MCF 10A (cell line): ENCODE results near the gene LDLRAP1. TPM values are rescaled to one million over a fixed set of nuclear protein-coding genes. Genes with fewer than 3 reads are reported as not detected.

Source experiments
- BruUV-seq: library from RNA; stranded (reverse); fragments of 400-500 nt; replicated peaks from 2 replicates; lab custom pipeline; 2021; lab: Mats Ljungman, UMichigan
- CTCF ChIA-PET: fragments of 300-600 bp; sonication (Branson Sonifier 250); formaldehyde crosslinking; extraction: SDS; loops from one replicate; lab custom pipeline; 2021; ENCODE audit warnings: antibody characterized with exemption, inconsistent platforms; lab: Yijun Ruan, JAX
- POLR2A ChIA-PET: fragments of 300-600, 350-650 bp; sonication (Branson Sonifier 250); formaldehyde crosslinking; extraction: SDS; loops from one replicate; lab custom pipeline; 2020; ENCODE audit warnings: antibody characterized with exemption, inconsistent platforms; lab: Yijun Ruan, JAX
- DNase-seq: peaks from one replicate; pipeline ENCODE4 v3.0.0-alpha.2; 2018; ENCODE audit not compliant: unreplicated experiment
- H3K27ac Mint-ChIP-seq: one replicate; pipeline ENCODE4 v1.8.0; 2022; ENCODE audit warnings: mild to moderate bottlenecking, low read depth, mixed read lengths; ENCODE audit not compliant: unreplicated experiment
- H3K27me3 Mint-ChIP-seq: one replicate; pipeline ENCODE4 v1.8.0; 2022; ENCODE audit warnings: mixed read lengths; ENCODE audit not compliant: insufficient read depth, unreplicated experiment
- H3K36me3 Mint-ChIP-seq: one replicate; pipeline ENCODE4 v1.8.0; 2022; ENCODE audit warnings: mild to moderate bottlenecking, moderate library complexity, mixed read lengths; ENCODE audit not compliant: insufficient read depth, unreplicated experiment
- H3K4me1 Mint-ChIP-seq: one replicate; pipeline ENCODE4 v1.8.0; 2022; ENCODE audit warnings: mixed read lengths; ENCODE audit not compliant: insufficient read depth, unreplicated experiment
- H3K4me3 Mint-ChIP-seq: one replicate; pipeline ENCODE4 v1.8.0; 2022; ENCODE audit warnings: mild to moderate bottlenecking, moderate library complexity, mixed read lengths; ENCODE audit not compliant: unreplicated experiment
- H3K9me3 Mint-ChIP-seq: one replicate; pipeline ENCODE4 v1.8.0; 2022; ENCODE audit warnings: mixed read lengths; ENCODE audit not compliant: unreplicated experiment
- intact Hi-C: fragments of 100-400 bp; cut with micrococcal nuclease; formaldehyde crosslinking; loops from 2 replicates; pipeline ENCODE4 v1.14.1; 2022
- total RNA-seq: library from RNA; stranded (reverse); gene quantifications from 2 replicates; pipeline ENCODE4 v1.2.3, GENCODE V29; 2022
- TF ChIP-seq, protein P1 (sequence below): fragments of 200-600 bp; IDR thresholded peaks from one replicate; pipeline ENCODE4 v1.8.0; 2022; ENCODE audit warnings: antibody characterized with exemption, mild to moderate bottlenecking; ENCODE audit not compliant: unreplicated experiment

Gene LDLRAP1
- total RNA-seq, 1 experiment from 2014 or later: 10.3 TPM

DNA sequence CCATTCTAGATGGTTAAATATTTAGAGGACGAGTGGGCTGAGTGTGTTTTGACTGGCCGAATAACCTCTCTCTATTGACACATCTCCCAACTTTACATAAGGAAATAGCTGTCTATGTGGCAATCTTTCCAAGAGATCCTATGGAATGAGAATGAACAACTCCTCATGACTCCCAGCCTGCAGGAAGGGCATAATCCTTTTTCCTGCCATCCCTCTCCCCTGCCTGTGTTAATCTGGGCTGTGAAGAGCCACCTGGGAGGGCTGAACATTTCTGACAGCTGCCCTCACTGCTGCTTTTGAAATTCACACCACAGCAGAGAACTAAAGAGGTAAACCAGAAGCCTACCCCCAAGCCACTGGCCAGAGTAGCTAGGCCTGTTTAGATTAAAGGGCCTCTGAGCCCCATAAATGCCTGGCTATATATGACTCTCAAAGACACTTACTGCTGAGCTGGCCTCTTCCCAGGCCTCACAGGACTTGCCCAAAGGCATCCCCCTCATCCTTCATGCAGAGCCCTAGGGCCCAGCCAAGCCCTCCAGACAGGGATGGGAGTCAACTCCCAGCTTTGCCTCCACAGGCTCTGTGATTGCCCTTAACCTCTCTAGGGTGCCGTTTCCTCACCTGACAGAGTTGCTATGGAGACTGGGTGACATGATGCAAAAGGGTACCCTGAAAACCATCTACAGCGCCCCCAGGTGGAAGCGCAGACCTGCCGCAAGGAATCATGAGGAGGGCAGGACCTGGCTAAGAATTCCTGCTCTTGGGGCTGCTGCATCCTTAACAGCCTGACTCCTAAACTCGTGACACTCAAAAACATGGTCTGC lies 42.0 kb upstream of the LDLRAP1 start:
- peaks cover 27% of the 10 kb centered on the region for H3K36me3 Mint-ChIP-seq
- BruUV-seq: no TSS peak
- no peaks in the 10 kb centered on the region for H3K27me3 Mint-ChIP-seq
- H3K4me1 Mint-ChIP-seq: no peaks in the 10 kb centered on the region
- intact Hi-C loops: loop anchor here (5.0 kb wide), 1 partner anchor 296 kb away; no protein-coding TSS in a partner anchor
- H3K27ac Mint-ChIP-seq: no peak overlapping the region
- H3K4me3 Mint-ChIP-seq: no peak overlapping the region
- peak; percentile 38 for DNase-seq
- POLR2A ChIA-PET: interaction anchor here (0.7 kb wide), 1 partner anchor 308 kb away, joined by 3 read pairs; no protein-coding TSS in a partner anchor
- H3K9me3 Mint-ChIP-seq: no peaks in the 10 kb centered on the region
- TF ChIP-seq, protein P1, sequence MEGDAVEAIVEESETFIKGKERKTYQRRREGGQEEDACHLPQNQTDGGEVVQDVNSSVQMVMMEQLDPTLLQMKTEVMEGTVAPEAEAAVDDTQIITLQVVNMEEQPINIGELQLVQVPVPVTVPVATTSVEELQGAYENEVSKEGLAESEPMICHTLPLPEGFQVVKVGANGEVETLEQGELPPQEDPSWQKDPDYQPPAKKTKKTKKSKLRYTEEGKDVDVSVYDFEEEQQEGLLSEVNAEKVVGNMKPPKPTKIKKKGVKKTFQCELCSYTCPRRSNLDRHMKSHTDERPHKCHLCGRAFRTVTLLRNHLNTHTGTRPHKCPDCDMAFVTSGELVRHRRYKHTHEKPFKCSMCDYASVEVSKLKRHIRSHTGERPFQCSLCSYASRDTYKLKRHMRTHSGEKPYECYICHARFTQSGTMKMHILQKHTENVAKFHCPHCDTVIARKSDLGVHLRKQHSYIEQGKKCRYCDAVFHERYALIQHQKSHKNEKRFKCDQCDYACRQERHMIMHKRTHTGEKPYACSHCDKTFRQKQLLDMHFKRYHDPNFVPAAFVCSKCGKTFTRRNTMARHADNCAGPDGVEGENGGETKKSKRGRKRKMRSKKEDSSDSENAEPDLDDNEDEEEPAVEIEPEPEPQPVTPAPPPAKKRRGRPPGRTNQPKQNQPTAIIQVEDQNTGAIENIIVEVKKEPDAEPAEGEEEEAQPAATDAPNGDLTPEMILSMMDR: no peak
- CTCF ChIA-PET: interaction anchor here (0.5 to 1.2 kb wide), 7 partner anchors 14 to 535 kb away, joined by 3 to 8 read pairs (median 4); no protein-coding TSS in a partner anchor

DNA sequence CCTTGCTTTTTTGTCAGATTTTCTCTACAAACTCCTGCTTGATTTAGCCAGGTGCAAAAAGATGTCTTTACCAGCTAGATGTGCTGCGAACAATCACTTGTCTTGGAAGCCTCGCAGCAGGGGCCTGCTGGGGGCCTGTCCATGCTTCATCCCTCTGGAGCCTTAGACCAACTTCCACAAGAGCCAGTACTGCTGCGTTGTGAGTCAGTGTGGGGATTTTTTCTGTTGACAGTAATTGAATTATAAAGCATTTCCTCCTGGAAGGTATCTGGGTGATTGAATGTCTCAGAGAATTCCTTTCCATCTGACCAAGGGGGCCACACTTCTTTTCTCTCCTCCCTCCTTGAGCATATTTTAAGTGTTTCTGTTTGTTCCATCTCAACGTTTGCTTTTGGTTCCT lies 40.4 kb upstream of the LDLRAP1 start:
- TF ChIP-seq, protein P1: no peak
- CTCF ChIA-PET: interaction anchor here (0.7 to 1.2 kb wide), 3 partner anchors 11 to 290 kb away, joined by 3 to 6 read pairs (median 4); no protein-coding TSS in a partner anchor
- no peak overlapping the region for H3K4me3 Mint-ChIP-seq
- POLR2A ChIA-PET: no interaction called here
- H3K4me1 Mint-ChIP-seq: no peaks in the 10 kb centered on the region
- no peaks in the 10 kb centered on the region for H3K27me3 Mint-ChIP-seq
- peaks cover 13% of the 10 kb centered on the region for H3K36me3 Mint-ChIP-seq
- no peak for DNase-seq
- no TSS peak for BruUV-seq
- peak overlapping the region; percentile 31 for H3K27ac Mint-ChIP-seq
- no peaks in the 10 kb centered on the region for H3K9me3 Mint-ChIP-seq
- intact Hi-C loops: loop anchor here (5.0 kb wide), 1 partner anchor 294 kb away; no protein-coding TSS in a partner anchor

DNA sequence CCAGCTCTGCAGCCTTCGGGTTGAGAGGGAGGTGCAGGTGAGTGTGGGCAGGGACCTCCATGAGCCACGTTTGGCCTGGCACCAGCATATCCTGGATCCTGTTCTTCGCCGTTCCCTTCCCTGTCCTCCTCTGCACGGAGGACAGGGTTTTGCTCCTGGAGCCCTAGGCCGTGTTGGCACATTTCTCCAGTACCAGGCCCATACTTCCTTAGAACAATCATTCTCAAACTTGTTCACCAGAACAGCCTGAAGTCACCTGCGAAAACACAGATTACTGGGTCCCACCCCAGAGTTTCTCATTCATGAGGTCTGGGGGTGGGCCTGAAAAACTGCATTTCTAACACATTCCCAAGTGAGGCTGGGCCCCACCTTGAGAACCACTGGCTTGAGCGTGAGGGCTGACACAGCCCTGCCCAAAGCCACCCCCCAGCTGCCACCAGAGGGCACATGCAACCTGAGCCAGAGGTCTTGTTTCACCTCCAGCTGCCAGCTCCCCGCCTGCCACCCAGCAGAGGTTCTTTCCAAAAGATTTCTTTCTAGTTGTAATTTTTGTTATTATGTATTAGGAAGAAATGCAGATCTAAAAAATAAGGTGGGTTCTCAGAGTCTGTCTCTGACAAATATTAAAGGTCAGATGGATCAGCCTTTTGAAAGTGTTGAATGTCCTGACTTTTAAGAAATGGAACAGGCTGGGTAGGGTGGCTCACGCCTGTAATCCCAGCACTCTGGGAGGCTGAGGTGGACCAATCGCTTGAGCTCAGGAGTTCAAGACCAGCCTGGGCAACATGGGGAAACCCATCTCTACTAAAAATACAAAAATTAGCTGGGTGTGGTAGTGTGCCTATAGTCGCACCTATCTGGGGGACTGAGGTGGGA lies 39.6 kb upstream of the LDLRAP1 start:
- H3K4me3 Mint-ChIP-seq: no peak overlapping the region
- no peaks in the 10 kb centered on the region for H3K4me1 Mint-ChIP-seq
- peak; percentile 44 for DNase-seq
- ChIA-PET CTCF (interaction anchor here (0.7 to 1.3 kb wide), 8 partner anchors 12 to 296 kb away, joined by 3 to 5 read pairs (median 4); no protein-coding TSS in a partner anchor), POLR2A (interaction anchor here (0.8 kb wide), 1 partner anchor 288 kb away, joined by 3 read pairs; no protein-coding TSS in a partner anchor)
- H3K36me3 Mint-ChIP-seq: peaks cover 11% of the 10 kb centered on the region
- TF ChIP-seq, protein P1: peak; percentile 48
- no TSS peak for BruUV-seq
- H3K27me3 Mint-ChIP-seq: no peaks in the 10 kb centered on the region
- peak overlapping the region; percentile 31 for H3K27ac Mint-ChIP-seq
- H3K9me3 Mint-ChIP-seq: no peaks in the 10 kb centered on the region
- intact Hi-C loops: loop anchor here (5.0 kb wide), 1 partner anchor 294 kb away; no protein-coding TSS in a partner anchor
